ENCODE measurements around the gene MAVS. TPM values are rescaled to one million over a fixed set of nuclear protein-coding genes. Genes with fewer than 3 reads are reported as not detected.

MAVS gene
- total and polyA plus RNA-seq, 7 donors: 14.0 to 61.3 (median 49.7) TPM

DNA sequence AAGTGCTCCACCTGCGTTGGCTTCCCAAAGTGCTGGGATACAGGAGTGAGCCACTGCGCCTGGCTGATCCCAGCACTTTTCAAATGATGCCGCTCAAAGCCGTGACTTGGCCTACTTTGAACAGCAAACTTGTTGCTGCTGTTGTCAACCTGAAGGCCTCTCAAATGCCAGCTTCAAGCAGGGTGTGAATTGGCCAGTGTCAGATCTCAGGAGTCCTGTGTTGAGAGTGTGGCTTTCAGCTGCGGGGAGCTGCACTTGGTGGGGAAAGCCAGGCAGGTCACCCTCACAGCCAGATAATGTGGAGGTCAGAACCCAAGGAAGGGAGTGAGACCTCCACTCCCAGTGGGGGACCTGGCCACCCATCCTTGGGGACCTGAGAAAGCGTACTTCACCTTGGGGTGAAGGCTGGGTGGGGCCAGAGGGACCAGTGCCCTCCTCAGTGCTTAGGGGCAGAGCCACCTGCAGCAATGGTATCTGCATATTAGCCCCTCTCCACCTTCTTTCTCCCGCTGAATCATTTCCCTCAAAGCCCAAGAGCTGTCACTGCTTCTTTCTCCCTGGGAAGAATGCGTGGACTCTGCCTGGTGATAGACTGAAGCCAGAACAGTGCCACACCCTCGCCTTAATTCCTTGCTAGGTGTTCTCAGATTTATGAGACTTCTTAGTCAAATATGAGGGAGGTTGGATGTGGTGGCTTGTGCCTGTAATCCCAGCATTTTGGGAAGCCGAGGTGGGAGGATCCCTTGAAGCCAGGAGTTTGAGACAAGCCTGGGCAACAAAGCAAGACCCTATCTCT is 23.4 kb downstream of the MAVS start:
- intact Hi-C loops (cut with DNase I): no loop called here
- Histone ChIP-seq H3K9me3 (no peaks in the 10 kb centered on the region), H3K4me1 (peaks cover 5% of the 10 kb centered on the region), H3K4me3 (no peak overlapping the region), H3K27ac (no peak overlapping the region), H3K27me3 (ENCODE audit: insufficient read depth in 3 of 3, low read length in 2 of 3) (no peaks in the 10 kb centered on the region), H3K36me3 (ENCODE audit: insufficient read depth in 1 of 2, low read depth in 1 of 2) (peaks cover 0 to 88% of the 10 kb centered on the region in 2 donors)
- 89 to 94% (median 93%) methylated on average over 10 of the region's 10 CpGs for WGBS, 3 donors
- no peak for DNase-seq
- ATAC-seq: no peak
- TF ChIP-seq, protein P1, sequence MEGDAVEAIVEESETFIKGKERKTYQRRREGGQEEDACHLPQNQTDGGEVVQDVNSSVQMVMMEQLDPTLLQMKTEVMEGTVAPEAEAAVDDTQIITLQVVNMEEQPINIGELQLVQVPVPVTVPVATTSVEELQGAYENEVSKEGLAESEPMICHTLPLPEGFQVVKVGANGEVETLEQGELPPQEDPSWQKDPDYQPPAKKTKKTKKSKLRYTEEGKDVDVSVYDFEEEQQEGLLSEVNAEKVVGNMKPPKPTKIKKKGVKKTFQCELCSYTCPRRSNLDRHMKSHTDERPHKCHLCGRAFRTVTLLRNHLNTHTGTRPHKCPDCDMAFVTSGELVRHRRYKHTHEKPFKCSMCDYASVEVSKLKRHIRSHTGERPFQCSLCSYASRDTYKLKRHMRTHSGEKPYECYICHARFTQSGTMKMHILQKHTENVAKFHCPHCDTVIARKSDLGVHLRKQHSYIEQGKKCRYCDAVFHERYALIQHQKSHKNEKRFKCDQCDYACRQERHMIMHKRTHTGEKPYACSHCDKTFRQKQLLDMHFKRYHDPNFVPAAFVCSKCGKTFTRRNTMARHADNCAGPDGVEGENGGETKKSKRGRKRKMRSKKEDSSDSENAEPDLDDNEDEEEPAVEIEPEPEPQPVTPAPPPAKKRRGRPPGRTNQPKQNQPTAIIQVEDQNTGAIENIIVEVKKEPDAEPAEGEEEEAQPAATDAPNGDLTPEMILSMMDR (IDR thresholded peaks at IDR 0.05): no peak

DNA sequence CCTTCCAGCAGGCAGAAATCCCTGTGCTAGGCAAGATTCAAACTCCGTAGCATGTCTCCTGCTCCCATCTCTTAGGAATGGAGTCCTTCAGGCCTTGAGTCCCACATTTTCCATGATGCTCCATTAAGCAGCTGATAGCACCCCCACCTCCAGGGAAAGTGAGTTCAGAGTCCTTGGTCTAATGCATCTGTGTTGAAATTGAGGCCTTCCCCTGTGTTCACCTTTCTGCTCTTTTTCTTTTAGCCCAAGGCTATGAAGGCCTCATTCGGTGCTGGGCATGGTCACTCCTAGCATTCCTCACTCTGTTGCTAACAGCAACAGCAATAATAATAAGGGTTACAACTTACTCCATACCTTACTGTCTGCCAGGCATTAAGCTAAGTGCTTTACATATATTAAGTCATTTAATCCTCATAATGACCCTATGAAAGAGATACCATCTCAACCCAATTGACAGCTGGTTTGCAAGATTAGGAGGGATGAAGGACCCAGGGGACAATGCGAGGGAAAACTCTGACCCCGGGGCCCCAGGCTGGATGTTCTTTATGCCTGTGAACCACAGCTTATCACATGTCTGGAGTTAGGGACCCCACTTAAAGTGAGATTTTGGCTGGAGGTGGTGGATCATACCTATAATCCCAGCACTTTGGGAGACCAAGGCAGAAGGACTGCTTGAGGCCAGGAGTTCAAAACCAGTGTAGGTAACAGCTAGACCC is 25.1 kb downstream of the MAVS start:
- H3K9me3 ChIP-seq: no peaks in the 10 kb centered on the region
- peaks cover 5% of the 10 kb centered on the region for H3K4me1 ChIP-seq
- 85 to 90% (median 86%) methylated on average over 4 of the region's 4 CpGs for WGBS, 3 donors
- no peaks in the 10 kb centered on the region for H3K27me3 ChIP-seq (ENCODE audit: insufficient read depth in 3 of 3, low read length in 2 of 3)
- no peak overlapping the region for H3K27ac ChIP-seq
- ATAC-seq (no peak), DNase-seq (no peak)
- H3K4me3 ChIP-seq: no peak overlapping the region
- H3K36me3 ChIP-seq (ENCODE audit: insufficient read depth in 1 of 2, low read depth in 1 of 2): peaks cover 0 to 78% of the 10 kb centered on the region in 2 donors
- TF ChIP-seq, protein P1 (IDR thresholded peaks at IDR 0.05): no peak
- intact Hi-C loops (cut with DNase I): no loop called here

DNA sequence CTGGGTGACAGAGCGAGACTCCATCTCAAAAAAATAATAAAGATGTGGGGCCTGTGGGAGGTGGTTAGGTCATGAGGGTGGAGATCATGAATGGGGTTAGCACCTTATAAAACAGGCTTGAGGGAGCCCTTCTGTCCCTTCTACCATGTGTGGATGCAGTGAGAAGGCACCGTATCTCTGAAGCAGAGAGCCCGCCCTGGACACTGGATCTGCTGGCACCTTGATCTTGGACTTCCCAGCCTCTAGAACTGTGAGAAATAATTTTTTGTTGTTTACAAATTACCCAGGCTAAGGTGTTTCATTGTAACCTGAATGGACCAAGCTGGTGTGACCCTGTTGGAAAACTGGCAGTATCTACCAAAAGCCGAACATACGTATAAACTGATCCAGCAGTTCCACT is 26.9 kb downstream of the MAVS start:
- H3K27ac ChIP-seq: no peak overlapping the region
- H3K9me3 ChIP-seq: no peaks in the 10 kb centered on the region
- H3K4me3 ChIP-seq: no peak overlapping the region
- peaks cover 0 to 61% of the 10 kb centered on the region in 2 donors for H3K36me3 ChIP-seq (ENCODE audit: insufficient read depth in 1 of 2, low read depth in 1 of 2)
- intact Hi-C loops (cut with DNase I): no loop called here
- ATAC-seq (peak in 1 of 4 donors; percentile 17), DNase-seq (no peak)
- TF ChIP-seq, protein P1 (IDR thresholded peaks at IDR 0.05): no peak
- 94 to 98% (median 96%) methylated on average over 5 of the region's 5 CpGs for WGBS, 3 donors
- peaks cover 5% of the 10 kb centered on the region for H3K4me1 ChIP-seq
- no peaks in the 10 kb centered on the region for H3K27me3 ChIP-seq (ENCODE audit: insufficient read depth in 3 of 3, low read length in 2 of 3)

DNA sequence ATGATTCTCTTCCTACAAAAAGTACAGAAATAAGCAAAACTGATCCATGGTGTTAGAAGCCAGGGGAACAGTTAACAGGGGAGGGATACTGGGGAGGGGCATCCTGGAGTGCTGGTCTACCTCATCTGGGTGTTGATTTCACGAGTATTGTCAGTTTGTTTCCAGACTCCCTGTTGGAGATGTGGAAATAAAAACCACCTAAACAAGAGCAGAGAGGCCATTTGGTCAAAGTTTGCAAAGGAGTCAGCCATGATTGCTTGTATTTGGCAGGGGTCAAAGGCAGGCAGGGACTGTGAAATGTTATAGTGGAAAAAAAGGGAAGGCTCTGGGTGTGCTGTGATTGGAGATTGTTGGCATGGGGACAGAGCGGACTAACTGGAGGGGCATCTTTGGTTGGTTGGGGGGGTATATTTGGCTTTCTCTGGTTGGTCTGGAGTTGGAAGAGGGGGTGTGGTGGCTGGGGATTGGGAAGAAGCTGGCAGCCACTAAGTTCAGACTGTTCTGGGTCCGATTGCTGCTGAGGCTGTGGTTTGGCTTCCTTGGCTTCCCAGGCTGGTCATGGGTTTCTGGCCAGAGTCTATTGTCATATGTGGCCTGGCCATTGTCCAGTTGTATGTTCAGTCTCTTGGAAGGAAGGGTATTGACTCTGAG is 27.7 kb downstream of the MAVS start:
- DNase-seq (no peak), ATAC-seq (peak in 1 of 4 donors; percentile 11)
- intact Hi-C loops (cut with DNase I): no loop called here
- WGBS, 3 donors: 44 to 64% (median 60%) methylated on average over 3 of the region's 3 CpGs
- no peaks in the 10 kb centered on the region for H3K27me3 ChIP-seq (ENCODE audit: insufficient read depth in 3 of 3, low read length in 2 of 3)
- peaks cover 0 to 53% of the 10 kb centered on the region in 2 donors for H3K36me3 ChIP-seq (ENCODE audit: insufficient read depth in 1 of 2, low read depth in 1 of 2)
- H3K9me3 ChIP-seq: no peaks in the 10 kb centered on the region
- TF ChIP-seq, protein P1 (IDR thresholded peaks at IDR 0.05): no peak
- peaks cover 5% of the 10 kb centered on the region for H3K4me1 ChIP-seq
- no peak overlapping the region for H3K27ac ChIP-seq
- no peak overlapping the region for H3K4me3 ChIP-seq
